HG02973 (cell line): ENCODE results near the gene ECE1.

Experiments
- ATAC-seq: cut with Tn5 transposase; IDR thresholded peaks from one replicate; pipeline ENCODE4 v1.9.1; 2021; ENCODE audit warnings: moderate library complexity; ENCODE audit not compliant: unreplicated experiment

Gene ECE1

DNA sequence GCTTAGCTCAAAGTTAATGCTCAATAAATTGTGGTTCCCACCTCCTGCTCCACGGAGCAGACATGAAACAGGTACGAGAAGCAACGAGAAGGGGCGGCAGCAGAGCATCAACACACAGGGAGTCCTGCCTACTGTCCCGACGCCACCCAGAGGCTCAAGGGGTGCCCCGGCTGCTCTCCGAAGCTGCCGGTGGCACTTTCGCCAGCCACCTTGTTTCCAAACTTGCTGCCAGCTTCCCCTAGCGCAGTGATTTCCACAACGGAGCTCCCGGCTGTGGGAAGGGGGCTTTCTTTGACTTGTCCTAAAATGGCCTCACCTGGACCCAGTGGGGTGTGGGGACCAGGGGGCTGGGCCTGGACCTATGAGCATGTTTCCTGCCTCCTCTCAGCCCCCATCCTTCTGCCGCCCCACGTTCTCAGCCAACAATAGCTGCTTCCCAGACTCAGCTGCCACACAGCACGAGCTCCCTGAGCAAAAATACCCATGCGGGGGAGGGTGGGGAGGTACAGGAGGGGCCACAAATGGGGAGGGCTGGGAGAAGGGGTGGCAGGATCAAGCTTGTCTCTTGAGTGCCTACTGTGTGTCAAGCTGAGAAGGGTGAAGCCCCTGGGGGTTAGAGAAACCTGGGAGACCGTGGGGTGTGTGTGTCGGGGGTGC lies 35.6 kb upstream of the ECE1 start:
- ATAC-seq: no peak

DNA sequence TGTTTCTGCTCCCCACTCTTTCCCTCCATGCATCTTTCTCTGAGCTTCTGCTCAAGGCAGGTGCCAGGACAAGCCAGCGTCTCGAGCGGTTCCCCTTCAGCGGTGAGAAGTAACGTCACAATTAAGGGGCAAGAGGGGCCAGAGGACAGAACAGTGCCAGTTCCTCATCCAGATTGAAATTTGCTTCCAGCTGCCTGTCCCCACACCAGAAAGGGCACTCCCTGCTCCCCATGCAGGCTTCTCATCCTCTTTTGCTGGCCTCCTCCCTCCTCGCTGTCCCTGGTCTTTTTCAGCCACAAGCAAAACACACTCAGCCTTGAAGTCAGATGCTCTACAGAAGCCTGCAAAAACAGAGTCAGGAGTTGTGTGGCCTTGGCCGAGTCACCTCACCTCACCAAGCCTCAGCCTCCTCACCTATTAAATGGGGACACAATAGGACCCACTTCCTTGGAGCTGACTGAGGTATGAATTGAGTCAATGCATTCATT lies 35.0 kb upstream of the ECE1 start:
- ATAC-seq: no peak

DNA sequence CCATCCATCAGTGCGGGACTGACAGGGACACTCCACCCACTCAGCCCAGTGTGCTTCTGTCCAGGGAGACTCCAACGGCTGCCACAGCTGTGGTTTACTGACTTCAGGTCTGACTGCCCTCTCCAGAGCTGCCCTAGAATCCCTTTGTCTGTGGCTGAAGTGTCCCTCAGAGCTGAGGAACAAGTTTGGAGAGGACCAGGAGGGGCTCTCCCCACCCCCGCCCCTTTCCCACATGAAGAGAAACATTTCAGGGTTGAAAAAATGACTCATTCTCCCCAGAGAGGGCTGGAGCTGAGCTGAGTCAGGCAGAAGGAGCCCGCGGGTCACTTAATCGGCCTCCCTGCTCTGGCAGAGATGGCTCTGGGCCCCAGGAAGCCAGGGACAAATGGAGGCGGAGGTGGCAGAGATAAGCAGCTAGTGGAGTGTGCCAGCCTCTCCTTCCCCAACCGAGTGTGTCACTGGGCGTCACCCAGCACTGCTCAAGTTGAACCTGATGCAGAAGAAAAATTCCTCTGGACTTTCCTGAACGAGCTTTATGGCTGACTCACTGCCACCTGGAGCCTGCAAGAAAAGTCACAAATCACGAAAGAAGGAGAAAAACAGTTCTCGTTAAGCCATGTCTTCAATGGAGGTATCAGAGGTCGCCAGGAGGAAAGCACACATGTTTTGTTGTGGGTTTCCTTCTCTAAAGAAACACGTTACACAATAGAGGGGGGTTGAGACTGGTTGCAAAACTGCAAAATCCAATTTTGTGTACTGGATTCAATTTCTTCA lies 34.3 kb upstream of the ECE1 start:
- ATAC-seq: no peak

DNA sequence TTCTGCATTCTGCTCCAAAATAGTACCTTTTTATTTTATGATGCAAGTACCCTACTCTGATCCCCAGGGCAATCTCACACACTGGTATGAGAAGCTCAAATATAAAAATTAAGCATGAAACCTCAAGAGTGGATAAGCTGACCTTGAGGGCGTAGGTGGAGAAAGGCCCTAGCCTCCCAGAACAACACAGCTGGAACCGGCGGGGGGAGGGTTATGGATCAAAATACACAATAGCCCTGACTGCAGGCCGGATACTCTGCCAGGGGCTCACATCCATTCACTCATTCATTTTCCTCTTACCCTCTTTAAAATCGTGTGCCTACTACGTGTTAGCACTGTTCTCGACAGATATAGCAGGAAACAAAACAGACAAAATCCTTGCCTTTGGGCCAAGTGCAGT lies 32.8 kb upstream of the ECE1 start:
- no peak for ATAC-seq

DNA sequence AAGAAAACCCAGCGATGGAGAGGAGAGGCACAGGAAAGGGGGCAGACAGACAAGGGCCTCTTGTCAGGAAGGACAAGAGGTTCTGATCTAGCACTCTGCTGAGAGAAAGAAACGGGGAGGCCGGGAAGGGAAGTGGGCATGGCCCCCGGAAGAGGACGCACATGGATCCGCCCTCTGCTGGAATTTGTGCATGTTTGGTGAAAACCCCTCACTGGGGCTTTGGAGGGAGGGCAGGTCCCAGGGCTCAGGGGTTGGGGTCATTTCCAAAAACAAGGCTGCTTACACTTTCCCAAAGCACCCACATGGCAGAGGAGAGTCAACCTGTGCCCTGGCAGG lies 32.4 kb upstream of the ECE1 start:
- ATAC-seq: no peak

DNA sequence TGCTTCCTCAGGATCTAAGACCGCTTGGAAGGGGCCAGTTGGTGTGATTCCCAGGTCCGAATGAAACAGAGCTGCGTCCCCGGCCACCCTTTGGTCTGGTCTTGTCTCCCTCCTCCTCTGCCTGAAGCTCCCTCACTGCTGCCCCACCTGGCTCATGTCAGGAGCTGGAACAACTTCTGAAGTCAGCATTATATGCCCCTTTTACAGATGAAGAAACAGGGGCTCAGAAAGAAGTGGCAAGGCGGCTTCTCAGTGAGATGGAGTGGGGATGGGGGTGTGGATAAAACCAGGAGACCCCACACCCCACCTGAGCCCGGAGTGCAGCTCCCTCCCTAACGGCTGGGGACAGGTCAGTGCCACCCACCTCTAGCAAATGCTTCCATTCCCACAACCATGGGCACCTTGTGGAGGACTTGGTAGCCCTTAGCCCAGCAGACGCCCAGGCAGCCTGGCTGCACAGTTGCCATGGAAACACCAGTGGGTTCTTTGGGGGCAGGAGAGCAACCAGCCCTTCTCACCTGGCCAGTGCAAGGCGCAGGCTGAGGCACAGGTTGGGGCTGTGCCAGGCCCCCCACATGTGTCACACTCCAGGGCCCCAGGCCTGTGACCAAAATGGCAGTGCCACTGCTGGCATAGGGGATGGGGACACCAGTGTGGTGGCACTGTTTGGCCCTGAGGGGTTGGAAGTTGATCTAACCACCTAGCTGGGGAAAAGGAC lies 31.9 kb upstream of the ECE1 start:
- ATAC-seq: no peak

DNA sequence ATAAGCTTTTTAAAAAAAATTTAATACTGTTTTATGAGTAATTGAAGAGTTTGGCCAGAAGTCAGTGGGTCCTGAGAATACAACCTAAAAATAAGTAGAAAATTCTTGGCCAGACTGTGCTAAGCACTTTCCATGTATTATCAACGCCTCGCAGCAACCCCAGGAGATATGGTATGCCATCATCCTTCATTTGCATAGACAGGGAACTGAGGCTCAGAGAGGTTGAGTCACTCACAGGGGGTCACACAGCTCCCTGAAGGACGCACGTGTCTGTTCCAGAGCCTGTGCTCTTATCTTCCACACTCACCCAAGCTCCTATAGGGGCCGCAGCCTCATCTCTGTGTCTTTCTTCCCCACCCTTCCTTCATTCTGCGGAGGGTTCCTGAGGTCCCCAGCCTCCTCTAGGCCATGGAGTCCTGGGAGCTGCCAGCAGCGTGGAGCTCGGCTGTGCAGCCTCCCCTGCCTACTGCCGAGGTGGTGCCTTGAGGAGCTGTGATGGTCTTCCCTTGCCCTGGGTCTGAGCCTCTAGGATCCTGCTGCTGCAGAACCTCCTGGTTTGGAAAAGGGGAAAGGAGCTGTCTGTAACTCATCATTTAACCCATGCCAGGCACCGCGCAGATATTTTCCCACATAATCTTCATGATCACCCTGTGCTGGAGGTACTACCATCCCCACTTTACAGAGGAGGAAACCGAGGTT lies 30.3 kb upstream of the ECE1 start:
- no peak for ATAC-seq

DNA sequence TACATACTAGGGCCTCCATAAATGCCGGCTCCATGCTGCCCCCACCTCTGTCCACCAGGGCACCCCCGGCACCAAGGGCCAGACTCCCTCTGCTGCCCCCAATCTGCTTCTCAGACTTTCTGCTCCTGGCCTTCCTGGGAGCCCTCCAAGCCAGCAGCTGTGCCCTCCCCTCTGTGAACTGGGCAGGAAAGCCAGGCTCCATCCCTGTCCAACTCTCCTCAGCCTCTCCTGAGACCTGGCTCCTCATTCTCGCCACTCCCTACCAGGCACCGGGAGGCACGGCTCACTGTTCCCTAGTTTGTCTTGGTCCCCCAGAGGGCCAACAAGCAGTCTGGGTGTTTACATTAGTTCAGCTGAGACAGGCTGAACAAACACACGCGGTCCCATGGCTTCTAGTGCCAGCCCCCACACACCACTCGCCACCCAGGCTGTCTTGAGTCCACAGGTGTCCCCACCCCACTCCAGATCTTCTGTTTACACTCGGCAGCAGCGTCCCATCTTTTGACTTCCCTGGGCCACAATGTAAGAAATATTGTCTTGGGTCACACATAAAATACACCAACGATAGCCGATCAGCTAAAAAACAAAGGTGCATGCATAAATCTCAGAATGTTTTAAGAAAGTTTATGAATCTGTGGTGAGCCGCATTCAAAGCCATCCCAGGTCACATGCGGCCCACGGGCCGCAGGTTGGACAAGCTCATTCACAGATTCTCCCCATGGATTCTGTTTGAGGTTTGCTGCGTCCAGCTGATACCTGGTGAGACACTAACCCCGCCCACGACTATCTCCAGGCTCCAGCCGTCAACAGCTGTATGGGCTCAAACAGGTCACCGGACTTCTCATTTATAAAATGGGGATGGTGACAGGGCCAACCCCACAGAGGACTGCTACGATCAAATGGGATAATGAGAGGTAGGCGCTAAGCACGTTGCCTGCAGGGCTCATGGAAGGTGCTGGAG lies 29.5 kb upstream of the ECE1 start:
- no peak for ATAC-seq

DNA sequence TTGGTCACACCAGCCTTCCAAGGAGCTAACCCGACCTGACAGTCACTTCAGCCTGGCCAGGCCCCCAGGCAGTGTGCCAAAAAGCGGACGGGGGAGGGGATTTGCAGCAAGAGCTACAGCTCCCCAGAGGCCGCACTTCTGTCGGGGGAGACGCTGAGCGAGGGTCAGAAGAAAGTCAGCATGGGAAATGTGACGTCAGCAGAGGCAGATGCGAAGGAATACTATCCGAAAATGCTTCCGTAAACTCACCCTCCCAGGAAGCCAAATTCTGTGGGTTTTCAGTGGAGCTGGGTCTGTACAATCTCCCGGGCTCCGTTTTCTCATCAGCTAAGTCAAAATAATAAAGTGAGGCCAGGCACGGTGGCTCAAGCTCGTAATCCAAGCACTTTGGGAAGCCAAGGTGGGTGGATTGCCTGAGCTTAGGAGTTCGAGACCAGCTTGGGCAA lies 28.5 kb upstream of the ECE1 start:
- ATAC-seq: no peak

DNA sequence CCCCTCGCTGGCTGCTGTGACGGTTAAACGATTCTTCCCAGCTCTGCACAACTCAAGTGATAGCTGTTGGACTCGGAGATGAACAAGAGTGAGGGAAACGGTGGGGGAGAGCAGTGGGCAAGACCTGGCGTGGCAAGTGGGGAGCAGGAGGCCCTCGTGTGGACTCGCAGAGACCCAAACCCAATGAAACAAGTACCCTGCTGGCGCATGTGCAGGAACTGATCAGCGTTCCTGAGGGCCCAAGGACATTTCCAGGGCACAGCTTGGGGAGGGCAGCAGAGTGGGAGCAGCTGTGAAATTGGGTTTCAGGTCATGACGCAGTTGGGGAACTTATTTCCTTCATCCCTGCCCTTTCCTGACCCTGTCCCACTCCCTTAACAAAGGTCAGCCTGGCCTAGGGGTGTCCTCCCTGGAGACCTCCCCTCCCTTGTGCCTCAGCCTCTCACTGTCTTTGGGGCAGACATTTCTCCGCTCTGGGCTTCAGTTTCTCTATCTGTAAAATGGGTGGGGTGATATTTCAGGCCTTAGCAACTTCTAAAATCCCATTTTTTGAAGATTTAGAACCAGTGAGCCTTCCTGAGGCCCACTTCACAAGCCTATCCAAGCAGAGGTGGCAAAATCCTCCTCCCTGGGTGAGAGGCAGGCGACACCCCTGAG lies 27.9 kb upstream of the ECE1 start:
- no peak for ATAC-seq

DNA sequence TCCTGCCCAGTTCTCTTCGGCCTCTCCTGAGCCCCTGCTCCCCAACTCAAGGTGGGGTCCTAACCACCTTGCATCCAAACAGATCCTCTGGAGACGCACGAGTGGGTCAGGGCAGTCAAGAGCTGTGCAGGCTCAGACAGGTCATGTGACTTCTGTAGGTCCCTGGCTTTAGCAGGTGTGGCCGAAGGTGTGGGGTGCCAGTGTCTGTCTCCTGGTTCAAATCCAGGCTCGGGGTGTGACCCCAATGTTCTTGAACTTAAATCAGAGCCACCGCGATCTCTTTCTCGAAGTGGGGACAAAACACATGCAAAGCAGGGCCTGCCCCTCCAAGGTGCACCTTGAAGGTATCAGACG lies 27.4 kb upstream of the ECE1 start:
- ATAC-seq: no peak

DNA sequence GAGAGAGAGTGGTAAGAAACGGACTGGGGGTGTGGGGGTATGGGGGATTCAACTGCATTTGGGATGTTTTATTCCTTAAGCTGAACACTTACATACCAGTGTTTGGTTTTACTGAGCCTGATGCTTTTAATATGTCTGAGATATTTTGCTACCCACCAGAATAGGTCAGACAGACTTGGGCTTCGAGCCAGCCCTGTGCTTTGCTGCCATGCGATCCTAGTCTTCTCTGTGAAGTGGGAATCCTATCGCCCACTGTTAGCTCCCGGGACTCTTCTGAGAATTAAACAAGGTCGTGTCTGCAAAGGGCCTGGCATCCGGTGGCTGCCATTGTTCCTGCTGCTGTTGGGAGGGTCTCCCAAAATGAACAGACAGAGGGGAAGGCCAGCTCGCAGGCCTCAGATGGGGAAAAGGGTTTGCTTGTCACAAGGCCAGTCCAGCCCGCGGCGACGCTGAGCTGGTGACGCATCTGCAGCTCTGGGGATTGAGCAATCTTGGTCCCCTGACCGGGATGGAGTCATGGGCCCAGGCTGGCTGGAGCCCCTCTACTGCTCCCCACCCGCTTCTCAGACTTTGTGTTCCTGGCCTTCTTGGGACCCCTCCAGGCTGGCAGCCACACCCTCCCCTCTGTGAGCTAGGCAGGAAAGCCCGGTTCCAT lies 26.9 kb upstream of the ECE1 start:
- no peak for ATAC-seq

DNA sequence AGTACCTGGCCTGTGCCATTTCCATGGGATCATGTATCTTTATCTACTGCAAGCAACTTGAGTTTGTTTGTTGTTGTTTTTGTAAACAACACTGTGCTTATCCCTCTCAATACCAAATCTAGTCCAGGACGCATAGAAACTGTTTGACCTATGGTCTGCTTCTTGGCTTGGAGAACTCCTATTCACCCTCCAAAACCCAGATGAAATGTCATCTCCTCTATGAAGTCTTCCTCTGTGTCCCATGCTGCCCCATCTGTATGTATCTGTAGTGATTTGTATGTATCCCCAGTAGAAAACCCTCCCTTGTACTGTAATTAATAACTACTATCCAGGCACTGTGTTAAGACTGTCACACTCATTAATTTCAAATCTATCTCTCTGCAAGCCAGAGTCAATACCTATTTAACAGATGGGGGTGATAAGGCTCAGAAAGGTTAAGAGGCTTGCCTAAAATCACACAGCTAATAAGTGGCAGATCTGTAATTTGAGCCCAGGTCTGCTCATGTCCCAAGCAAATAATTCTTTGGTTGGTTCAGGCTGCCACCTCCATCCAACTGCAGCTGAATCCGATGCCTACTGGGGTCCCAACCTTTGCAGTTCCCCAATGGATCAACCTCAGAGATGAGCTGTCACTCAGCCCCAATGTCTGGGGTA lies 24.6 kb upstream of the ECE1 start:
- ATAC-seq: no peak

DNA sequence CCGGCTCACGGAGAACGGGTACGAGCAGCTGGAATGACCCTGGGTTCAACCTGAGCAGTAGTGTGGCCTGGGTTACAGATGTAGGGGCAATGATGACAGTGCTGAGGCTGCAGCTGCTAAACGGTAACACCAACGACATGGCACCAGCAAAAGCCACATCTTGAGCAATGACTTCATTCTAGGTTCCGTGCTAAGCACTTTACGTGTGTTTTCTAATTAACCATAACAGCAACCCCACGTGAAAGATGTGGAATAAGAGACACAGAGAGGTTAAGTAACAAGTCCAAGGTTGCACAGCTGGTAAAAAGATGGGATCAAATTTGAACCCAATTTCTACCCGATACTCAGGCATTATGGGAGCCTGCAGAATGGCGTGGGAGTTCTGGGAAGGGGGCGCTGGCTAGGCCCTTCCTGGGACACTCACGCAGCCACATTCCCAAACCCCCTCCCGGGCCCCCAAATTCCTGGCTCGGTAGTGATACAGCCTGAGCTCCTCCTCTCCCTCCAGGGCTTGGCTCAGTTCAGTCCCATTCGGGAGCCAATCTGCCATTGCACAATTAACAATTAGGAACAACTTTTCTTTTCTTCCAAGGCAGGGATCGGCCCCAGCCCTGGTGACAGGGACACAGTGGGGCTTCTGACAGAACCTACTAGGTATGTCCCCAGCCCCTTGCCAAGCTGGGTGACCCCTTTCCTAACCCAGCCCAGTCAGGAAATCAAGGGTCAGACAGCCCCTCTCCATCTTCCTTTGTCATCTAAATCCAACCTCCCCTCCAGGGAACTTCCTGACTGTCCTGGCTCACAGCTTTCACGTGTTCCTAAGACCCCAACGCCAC lies 23.8 kb upstream of the ECE1 start:
- no peak for ATAC-seq

DNA sequence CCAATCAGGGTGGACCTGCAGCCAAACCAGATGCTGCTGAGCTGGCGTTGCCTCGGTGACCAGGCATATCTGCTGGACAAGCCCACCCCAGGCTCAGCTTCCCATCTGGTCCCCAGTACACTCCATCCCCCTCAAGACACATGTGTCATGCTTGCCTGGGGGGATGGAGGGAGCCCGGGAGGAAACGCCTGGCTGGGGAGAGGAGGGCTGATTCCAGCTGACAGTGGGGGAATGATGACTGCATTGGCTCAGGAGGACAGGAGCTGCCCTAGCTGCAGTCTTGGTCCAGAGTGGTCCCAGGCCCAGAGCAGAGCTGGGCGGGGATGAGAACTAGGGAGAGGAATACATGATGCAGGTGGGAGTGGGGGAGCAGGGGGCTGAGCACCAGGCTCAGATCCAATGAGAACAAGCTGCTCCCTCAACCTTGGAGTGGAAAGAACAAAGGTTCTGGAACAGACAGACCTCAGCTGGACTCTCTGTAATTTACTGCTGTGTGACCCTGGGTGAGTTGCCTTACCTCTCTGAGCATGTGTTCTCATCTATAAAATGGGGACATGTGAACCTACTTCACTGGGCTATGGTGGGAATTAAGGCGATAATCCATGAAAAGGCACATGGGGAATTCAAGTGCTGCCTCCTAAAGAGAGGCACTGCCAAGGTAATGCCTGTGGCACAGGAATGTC lies 23.1 kb upstream of the ECE1 start:
- no peak for ATAC-seq

DNA sequence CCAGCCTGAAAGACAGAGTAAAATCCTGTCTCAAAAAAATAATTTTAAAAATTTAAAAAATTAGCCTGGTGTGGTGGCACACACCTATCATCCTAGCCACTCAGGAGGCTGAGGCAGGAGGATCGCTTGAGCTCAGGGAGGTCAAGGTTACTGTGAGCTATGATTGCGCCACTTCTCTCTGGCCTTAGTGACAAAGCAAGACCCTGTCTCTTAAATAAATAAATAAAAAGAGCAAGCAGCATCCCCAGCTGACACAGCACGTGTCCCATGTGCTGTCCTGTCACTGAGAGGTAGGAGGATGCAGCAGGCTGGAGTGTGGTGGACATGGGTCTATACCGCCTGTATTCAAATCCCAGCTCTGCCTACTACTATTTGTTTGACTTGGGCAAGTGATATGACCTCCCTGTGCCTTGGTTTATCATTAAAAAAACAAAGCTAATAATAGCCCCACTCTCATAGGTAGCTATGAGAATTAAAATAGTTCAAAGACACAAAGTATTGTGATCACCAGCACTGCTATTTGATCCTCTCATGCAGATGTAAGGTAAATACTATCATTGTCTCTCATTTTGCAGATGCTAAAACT lies 22.2 kb upstream of the ECE1 start:
- ATAC-seq: no peak

DNA sequence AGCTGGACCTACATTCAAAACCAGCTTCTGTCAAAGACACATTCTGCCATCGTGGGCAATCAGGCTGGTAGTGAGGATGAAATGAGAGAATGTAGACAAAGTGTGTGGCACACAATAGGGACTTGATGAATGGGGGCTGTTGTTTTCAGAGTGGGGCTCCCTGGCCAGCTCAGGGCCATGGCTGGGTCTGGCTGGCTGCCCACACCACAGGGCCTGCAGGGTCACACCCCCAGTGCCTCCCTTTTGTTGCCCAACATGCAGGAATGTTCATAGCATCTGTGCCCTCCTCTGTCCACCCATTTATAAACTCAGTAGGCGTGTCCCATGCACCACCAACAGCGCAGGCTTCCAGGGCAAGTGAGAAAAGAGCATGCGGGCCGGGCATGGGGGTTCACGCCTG lies 20.8 kb upstream of the ECE1 start:
- no peak for ATAC-seq
